HFFc6 (cell line): Measurements from ENCODE around the gene YBX2. TPM values are rescaled to one million over a fixed set of nuclear protein-coding genes. Genes with fewer than 3 reads are reported as not detected.
A peak's percentile ranks its signal among the peaks of the same experiment; 100 is the strongest.

Experiments used
- DNase-seq: peaks from one replicate; pipeline ENCODE4 v3.0.0-alpha.2; 2018
- H3K27ac Mint-ChIP-seq: 2 replicates; pipeline ENCODE4 v1.8.0; 2020; ENCODE audit warnings: mild to moderate bottlenecking, mixed read lengths
- H3K27me3 Mint-ChIP-seq: 2 replicates; pipeline ENCODE4 v1.8.0; 2021; ENCODE audit warnings: mild to moderate bottlenecking, moderate library complexity, mixed read lengths; ENCODE audit not compliant: insufficient read depth
- H3K36me3 Mint-ChIP-seq: 2 replicates; pipeline ENCODE4 v1.8.0; 2021; ENCODE audit warnings: low read depth, mixed read lengths
- H3K4me1 Mint-ChIP-seq: 2 replicates; pipeline ENCODE4 v1.8.0; 2020; ENCODE audit warnings: low read depth, mixed read lengths
- H3K4me3 Mint-ChIP-seq: 2 replicates; pipeline ENCODE4 v1.8.0; 2020; ENCODE audit warnings: mild to moderate bottlenecking, moderate library complexity, mixed read lengths
- H3K9me3 Mint-ChIP-seq: 2 replicates; pipeline ENCODE4 v1.8.0; 2020; ENCODE audit warnings: mild to moderate bottlenecking, mixed read lengths
- CTCF ChIP-seq: fragments of 200-600 bp; sonication (generic); IDR thresholded peaks from 2 replicates; pipeline ENCODE4 v1.5.0; 2021; ENCODE audit warnings: antibody characterized with exemption, mild to moderate bottlenecking
- total RNA-seq, 6 experiments: library from RNA; stranded (reverse); fragmentation: NEBNext Ultra II Directional; extraction: Animal tissue kit (Norgen Biotek cat#: 25700); gene quantifications; 2 replicates in 1 of 6; 3 replicates in 5 of 6; pipeline ENCODE4 v1.2.3, GENCODE V29; 2021

YBX2 gene
- total RNA-seq, 6 experiments from 2014 or later = not detected

GRCh38 chr17:7313890-7314718 is 19.7 kb upstream of the YBX2 start:
- Mint-ChIP-seq H3K27ac (peak overlapping the region; percentile 78), H3K4me1 (peaks cover 59% of the 10 kb centered on the region), H3K4me3 (peak overlapping the region; percentile 87), H3K27me3 (peaks cover 21% of the 10 kb centered on the region), H3K9me3 (no peaks in the 10 kb centered on the region), H3K36me3 (peaks cover 60% of the 10 kb centered on the region)
- peak; percentile 62 for DNase-seq
- TF ChIP-seq CTCF = no peak

- peaks cover 21% of the 10 kb centered on the region for H3K27me3 Mint-ChIP-seq
- H3K9me3 Mint-ChIP-seq = no peaks in the 10 kb centered on the region
- peak overlapping the region; percentile 78 for H3K27ac Mint-ChIP-seq
- peaks cover 61% of the 10 kb centered on the region for H3K4me1 Mint-ChIP-seq
- peak overlapping the region; percentile 87 for H3K4me3 Mint-ChIP-seq
- DNase-seq = no peak
- peaks cover 67% of the 10 kb centered on the region for H3K36me3 Mint-ChIP-seq
- TF ChIP-seq CTCF = peak; percentile 59; the same call in 1 of the 2 replicates
Observed at GRCh38 chr17:7313088-7313889, 18.9 kb upstream of the YBX2 start.

- H3K9me3 Mint-ChIP-seq = no peaks in the 10 kb centered on the region
- DNase-seq = no peak
- peaks cover 21% of the 10 kb centered on the region for H3K27me3 Mint-ChIP-seq
- H3K36me3 Mint-ChIP-seq = peaks cover 67% of the 10 kb centered on the region
- no peak for TF ChIP-seq CTCF
- H3K4me3 Mint-ChIP-seq = peak overlapping the region; percentile 87; the same call in 1 of the 2 replicates
- H3K27ac Mint-ChIP-seq = peak overlapping the region; percentile 78
- peaks cover 61% of the 10 kb centered on the region for H3K4me1 Mint-ChIP-seq
Observed at GRCh38 chr17:7312432-7313087, 18.1 kb upstream of the YBX2 start.

GRCh38 chr17:7311110-7311705 is 16.8 kb upstream of the YBX2 start:
- H3K36me3 Mint-ChIP-seq = peaks cover 63% of the 10 kb centered on the region
- peaks cover 24% of the 10 kb centered on the region for H3K27me3 Mint-ChIP-seq
- TF ChIP-seq CTCF = no peak
- no peaks in the 10 kb centered on the region for H3K9me3 Mint-ChIP-seq
- H3K27ac Mint-ChIP-seq = peak overlapping the region; percentile 94
- no peak for DNase-seq
- peaks cover 62% of the 10 kb centered on the region for H3K4me1 Mint-ChIP-seq
- peak overlapping the region; percentile 94 for H3K4me3 Mint-ChIP-seq

GRCh38 chr17:7309628-7310027 is 15.2 kb upstream of the YBX2 start:
- peak overlapping the region; percentile 94 for H3K4me3 Mint-ChIP-seq
- H3K36me3 Mint-ChIP-seq = peaks cover 56% of the 10 kb centered on the region
- H3K27me3 Mint-ChIP-seq = peaks cover 19% of the 10 kb centered on the region
- H3K27ac Mint-ChIP-seq = peak overlapping the region; percentile 94
- TF ChIP-seq CTCF = no peak
- peaks cover 60% of the 10 kb centered on the region for H3K4me1 Mint-ChIP-seq
- no peak for DNase-seq
- H3K9me3 Mint-ChIP-seq = no peaks in the 10 kb centered on the region
